ENCODE data around the gene ADAM12. TPM values are rescaled to one million over a fixed set of nuclear protein-coding genes. Genes with fewer than 3 reads are reported as not detected.

ADAM12 gene
- total RNA-seq, 1 experiment from 2014 or later = not detected

GRCh38 chr10:126062131-126063032 is 325.9 kb downstream of the ADAM12 start:
- TF ChIP-seq POLR2AphosphoS5 (IDR thresholded peaks at IDR 0.05; ENCODE audit: low read depth, low read length) (peak; percentile 56; the same call in 1 of the 2 replicates), EZH2 (IDR thresholded peaks at IDR 0.05) (no peak), SIN3A (IDR thresholded peaks at IDR 0.05; ENCODE audit: low read depth) (no peak), EZH2phosphoT487 (IDR thresholded peaks at IDR 0.05; ENCODE audit: borderline replicate concordance) (no peak), JUND (IDR thresholded peaks at IDR 0.05) (peak; percentile 95), SRF (IDR thresholded peaks at IDR 0.05; ENCODE audit: low read depth) (0 out of 2 replicates have a peak, but pooled peaks have one; percentile 70), ZFX (IDR thresholded peaks at IDR 0.05) (no peak), SP1 (IDR thresholded peaks at IDR 0.05; ENCODE audit: low read depth) (peak; percentile 76), POLR2A (IDR thresholded peaks at IDR 0.05; ENCODE audit: borderline replicate concordance, extremely low read depth, insufficient read depth, insufficient read length) (no peak), EGR1 (IDR thresholded peaks at IDR 0.05; ENCODE audit: low read depth) (peak; percentile 66; the same call in 1 of the 2 replicates), RAD21 (IDR thresholded peaks at IDR 0.05; ENCODE audit: low read depth) (no peak), CBX3 (IDR thresholded peaks at IDR 0.05; ENCODE audit: low read depth) (peak; percentile 97), FOSL1 (IDR thresholded peaks at IDR 0.05; ENCODE audit: low read depth) (peak; percentile 98), YY1 (IDR thresholded peaks at IDR 0.05; ENCODE audit: extremely low read depth, insufficient replicate concordance, low read depth, low read length) (no peak), TCF7L2 (IDR thresholded peaks at IDR 0.05; ENCODE audit: borderline replicate concordance, extremely low read depth, insufficient read depth, insufficient read length) (peak; percentile 30)
- TF ChIP-seq, protein P1, sequence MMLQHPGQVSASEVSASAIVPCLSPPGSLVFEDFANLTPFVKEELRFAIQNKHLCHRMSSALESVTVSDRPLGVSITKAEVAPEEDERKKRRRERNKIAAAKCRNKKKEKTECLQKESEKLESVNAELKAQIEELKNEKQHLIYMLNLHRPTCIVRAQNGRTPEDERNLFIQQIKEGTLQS (IDR thresholded peaks at IDR 0.05) = no peak
- TF ChIP-seq, protein P2, sequence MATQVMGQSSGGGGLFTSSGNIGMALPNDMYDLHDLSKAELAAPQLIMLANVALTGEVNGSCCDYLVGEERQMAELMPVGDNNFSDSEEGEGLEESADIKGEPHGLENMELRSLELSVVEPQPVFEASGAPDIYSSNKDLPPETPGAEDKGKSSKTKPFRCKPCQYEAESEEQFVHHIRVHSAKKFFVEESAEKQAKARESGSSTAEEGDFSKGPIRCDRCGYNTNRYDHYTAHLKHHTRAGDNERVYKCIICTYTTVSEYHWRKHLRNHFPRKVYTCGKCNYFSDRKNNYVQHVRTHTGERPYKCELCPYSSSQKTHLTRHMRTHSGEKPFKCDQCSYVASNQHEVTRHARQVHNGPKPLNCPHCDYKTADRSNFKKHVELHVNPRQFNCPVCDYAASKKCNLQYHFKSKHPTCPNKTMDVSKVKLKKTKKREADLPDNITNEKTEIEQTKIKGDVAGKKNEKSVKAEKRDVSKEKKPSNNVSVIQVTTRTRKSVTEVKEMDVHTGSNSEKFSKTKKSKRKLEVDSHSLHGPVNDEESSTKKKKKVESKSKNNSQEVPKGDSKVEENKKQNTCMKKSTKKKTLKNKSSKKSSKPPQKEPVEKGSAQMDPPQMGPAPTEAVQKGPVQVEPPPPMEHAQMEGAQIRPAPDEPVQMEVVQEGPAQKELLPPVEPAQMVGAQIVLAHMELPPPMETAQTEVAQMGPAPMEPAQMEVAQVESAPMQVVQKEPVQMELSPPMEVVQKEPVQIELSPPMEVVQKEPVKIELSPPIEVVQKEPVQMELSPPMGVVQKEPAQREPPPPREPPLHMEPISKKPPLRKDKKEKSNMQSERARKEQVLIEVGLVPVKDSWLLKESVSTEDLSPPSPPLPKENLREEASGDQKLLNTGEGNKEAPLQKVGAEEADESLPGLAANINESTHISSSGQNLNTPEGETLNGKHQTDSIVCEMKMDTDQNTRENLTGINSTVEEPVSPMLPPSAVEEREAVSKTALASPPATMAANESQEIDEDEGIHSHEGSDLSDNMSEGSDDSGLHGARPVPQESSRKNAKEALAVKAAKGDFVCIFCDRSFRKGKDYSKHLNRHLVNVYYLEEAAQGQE (IDR thresholded peaks at IDR 0.05; ENCODE audit: low read depth) = no peak
- TF ChIP-seq, protein P3, sequence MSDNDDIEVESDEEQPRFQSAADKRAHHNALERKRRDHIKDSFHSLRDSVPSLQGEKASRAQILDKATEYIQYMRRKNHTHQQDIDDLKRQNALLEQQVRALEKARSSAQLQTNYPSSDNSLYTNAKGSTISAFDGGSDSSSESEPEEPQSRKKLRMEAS (IDR thresholded peaks at IDR 0.05) = no peak
- TF ChIP-seq, protein P4, sequence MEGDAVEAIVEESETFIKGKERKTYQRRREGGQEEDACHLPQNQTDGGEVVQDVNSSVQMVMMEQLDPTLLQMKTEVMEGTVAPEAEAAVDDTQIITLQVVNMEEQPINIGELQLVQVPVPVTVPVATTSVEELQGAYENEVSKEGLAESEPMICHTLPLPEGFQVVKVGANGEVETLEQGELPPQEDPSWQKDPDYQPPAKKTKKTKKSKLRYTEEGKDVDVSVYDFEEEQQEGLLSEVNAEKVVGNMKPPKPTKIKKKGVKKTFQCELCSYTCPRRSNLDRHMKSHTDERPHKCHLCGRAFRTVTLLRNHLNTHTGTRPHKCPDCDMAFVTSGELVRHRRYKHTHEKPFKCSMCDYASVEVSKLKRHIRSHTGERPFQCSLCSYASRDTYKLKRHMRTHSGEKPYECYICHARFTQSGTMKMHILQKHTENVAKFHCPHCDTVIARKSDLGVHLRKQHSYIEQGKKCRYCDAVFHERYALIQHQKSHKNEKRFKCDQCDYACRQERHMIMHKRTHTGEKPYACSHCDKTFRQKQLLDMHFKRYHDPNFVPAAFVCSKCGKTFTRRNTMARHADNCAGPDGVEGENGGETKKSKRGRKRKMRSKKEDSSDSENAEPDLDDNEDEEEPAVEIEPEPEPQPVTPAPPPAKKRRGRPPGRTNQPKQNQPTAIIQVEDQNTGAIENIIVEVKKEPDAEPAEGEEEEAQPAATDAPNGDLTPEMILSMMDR (IDR thresholded peaks at IDR 0.05 in 2 of 3, conservative IDR thresholded peaks at IDR 0.05 in 1 of 3; ENCODE audit: borderline replicate concordance in 1 of 3, insufficient read depth in 1 of 3, low read depth in 2 of 3, low read length in 2 of 3) = no peak
- ATAC-seq (peak; percentile 90), DNase-seq (ENCODE audit: low read depth, low spot score) (peak; percentile 82)
- H2AFZ ChIP-seq (ENCODE audit: low read depth, low read length, poor library complexity, severe bottlenecking) = peak overlapping the region; percentile 15
- H3K9ac ChIP-seq (ENCODE audit: low read length) = no peak overlapping the region
- RAD21 ChIA-PET (ENCODE audit: low non-redundant PET in 1 of 2, low total read pairs in 2 of 2, uncharacterized antibody in 2 of 2, unreplicated experiment in 2 of 2) = interaction anchor here in 1 of 2 experiments (0.7 kb wide), 1 partner anchor 442 kb away, joined by 4 read pairs; no protein-coding TSS in a partner anchor
- H3K4me2 ChIP-seq (ENCODE audit: low read length) = peak overlapping the region; percentile 65
- no TSS peak for BruUV-seq (replicated peaks)
- no peak overlapping the region for H3K4me3 ChIP-seq (replicated peaks in 1 of 2; ENCODE audit: low read depth in 1 of 2, low read length in 2 of 2)
- peaks cover 71% of the 10 kb centered on the region for H3K27me3 ChIP-seq (ENCODE audit: insufficient read depth, low read length)
- H3K79me2 ChIP-seq (ENCODE audit: insufficient read depth, low read length) = no peaks in the 10 kb centered on the region
- peaks cover 17 to 31% of the 10 kb centered on the region in 2 experiments for H3K4me1 ChIP-seq (ENCODE audit: control insufficient read depth in 1 of 2, insufficient read depth in 2 of 2, low read length in 2 of 2)
- H3K27ac ChIP-seq (ENCODE audit: low read depth, low read length) = no peak overlapping the region
- H3K9me2 ChIP-seq (ENCODE audit: insufficient read depth) = no peaks in the 10 kb centered on the region
- no peaks in the 10 kb centered on the region for H3K36me3 ChIP-seq (ENCODE audit: control insufficient read depth in 1 of 2, insufficient read depth in 2 of 2, low read length in 2 of 2)
- POLR2A ChIA-PET = interaction anchor here (1.0 kb wide), 1 partner anchor 8 kb away, joined by 3 read pairs; no protein-coding TSS in a partner anchor
- H3K9me3 ChIP-seq (ENCODE audit: control insufficient read depth in 1 of 2, insufficient read depth in 1 of 2, low read depth in 1 of 2, low read length in 2 of 2) = no peaks in the 10 kb centered on the region
- intact Hi-C loops (cut with micrococcal nuclease) = no loop called here
- H4K20me1 ChIP-seq (ENCODE audit: insufficient read depth) = no peaks in the 10 kb centered on the region
- CTCF ChIA-PET = interaction anchor here (1.2 kb wide), 1 partner anchor 128 kb away, joined by 5 read pairs; no protein-coding TSS in a partner anchor
